Epithelial cell of alveolus of lung (primary cell): ENCODE results near the gene TRIM4. TPM values are rescaled to one million over a fixed set of nuclear protein-coding genes. Genes with fewer than 3 reads are reported as not detected.

Experiments
- total RNA-seq: library from RNA; depleted of rRNA; stranded (reverse); fragments of >200 nt; gene quantifications from 2 replicates; pipeline ENCODE4 v1.2.1, GENCODE V29; 2015

The TRIM4 gene, protein sequence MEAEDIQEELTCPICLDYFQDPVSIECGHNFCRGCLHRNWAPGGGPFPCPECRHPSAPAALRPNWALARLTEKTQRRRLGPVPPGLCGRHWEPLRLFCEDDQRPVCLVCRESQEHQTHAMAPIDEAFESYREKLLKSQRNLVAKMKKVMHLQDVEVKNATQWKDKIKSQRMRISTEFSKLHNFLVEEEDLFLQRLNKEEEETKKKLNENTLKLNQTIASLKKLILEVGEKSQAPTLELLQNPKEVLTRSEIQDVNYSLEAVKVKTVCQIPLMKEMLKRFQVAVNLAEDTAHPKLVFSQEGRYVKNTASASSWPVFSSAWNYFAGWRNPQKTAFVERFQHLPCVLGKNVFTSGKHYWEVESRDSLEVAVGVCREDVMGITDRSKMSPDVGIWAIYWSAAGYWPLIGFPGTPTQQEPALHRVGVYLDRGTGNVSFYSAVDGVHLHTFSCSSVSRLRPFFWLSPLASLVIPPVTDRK
- total RNA-seq, result 18.9 and 40.1 TPM in 2 replicates

DNA sequence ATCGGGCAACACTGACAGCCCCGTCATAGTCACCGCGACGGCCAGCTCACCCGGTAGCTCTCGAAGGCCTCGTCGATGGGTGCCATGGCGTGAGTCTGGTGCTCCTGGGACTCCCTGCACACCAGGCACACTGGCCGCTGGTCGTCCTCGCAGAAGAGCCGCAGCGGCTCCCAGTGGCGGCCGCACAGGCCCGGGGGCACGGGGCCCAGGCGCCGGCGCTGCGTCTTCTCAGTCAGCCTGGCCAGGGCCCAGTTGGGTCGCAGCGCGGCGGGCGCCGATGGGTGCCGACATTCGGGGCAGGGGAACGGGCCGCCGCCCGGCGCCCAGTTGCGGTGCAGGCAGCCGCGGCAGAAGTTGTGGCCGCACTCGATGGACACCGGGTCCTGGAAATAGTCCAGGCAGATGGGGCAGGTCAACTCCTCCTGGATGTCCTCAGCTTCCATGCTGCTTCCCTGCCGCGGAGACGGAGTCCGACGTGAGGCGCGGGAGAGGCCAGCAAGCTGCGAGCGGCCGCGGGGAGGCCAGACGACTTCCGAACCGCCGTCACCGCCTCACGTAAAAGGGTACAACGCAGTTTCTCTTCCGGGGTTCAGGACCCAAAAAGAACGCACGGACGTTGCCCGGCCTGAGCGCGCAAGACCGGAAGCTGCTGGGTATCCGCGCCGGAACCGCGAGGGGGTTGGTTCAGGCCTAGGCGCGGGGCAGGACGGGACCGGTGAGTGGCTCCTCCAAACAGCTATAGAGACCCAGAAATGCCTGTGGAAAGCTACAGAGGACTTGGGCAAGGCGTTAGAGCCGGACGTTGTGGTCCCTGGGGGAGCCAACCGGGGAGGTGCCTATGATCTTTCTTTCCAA, at the start of gene TRIM4:
TSS of gene TRIM4 (minus strand) at position 572 of the 855 bp plus-strand sequence. CDS start at position 443, 129 bp downstream.

DNA sequence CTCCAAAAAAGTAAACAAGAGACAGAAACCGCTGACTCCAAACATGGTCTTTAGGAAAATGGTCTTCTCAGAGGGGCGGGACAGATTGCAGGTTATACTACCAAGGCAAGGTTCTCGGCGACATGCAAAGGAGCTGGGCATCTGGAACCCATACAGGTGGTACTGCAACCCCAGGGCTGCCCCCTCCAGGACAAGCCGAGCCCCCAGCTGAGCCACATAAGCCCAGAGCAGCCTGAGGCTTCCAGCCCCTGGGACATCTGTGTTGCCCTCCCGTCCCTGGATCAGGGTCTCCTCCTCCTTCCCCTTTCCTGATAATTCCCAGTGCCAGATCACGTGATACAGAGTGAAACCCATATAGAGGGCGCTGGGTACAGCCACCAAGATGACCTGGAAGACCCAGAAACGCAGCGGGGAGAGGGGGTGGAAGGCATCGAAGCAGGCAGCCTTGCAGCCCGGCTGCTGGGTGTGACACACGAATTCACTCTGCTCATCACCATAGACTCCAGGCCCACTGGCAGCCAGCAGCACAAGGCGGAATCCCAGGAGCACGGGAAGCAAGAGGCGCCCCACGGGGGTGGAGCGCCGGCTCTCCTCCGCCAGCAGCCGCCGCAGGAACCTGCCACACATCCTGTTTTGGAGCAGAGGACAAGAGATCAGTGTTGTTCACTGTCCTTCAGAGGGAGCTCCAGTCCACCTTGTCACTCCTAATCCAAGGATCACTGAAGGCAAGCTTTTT, 9.8 kb upstream of the TRIM4 start, which contains the start of gene GJC3:
TSS of gene GJC3 (minus strand) at position 627 of the 736 bp plus-strand sequence. CDS start at position 627, 0 bp downstream.

DNA sequence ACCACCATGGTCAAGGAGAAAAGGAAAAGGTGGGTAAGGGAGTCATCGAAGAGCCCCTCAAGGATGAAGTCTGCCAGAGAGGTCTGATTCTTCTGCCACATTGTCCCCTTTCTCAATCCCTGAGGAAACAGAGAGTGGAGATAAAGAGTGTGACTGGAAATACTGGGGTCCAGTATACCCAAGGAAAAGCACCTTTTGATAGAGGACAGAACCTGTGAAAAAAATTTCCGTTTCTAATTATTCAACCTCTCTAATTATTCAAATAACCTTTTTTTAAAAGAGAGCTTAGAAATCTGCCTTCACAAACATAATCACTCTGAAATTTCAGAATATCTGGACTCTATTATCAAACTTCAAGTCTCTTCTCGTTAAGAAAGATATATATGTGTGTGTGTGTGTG, 42.4 kb downstream of the TRIM4 start, which contains the start of gene OR2AE1:
TSS of gene OR2AE1 (minus strand) at position 101 of the 400 bp plus-strand sequence. CDS start at position 101, 0 bp downstream.

Other genes with a start within 250 kb of the TRIM4 start
- 0.24 and 0.39 TPM in 2 replicates for gene CYP3A5, start 239.5 kb downstream of the TRIM4 start, total RNA-seq
- 0.13 and 1.0 TPM in 2 replicates for gene CYP3A7, start 184.3 kb downstream of the TRIM4 start, total RNA-seq
- not detected in 2 replicates for gene CYP3A4, start 135.3 kb downstream of the TRIM4 start, total RNA-seq
- gene CYP3A43, start 91.5 kb downstream of the TRIM4 start, total RNA-seq, result not detected in 2 replicates
- 0.39 TPM in 1 of 2 replicates, not detected in the other for gene OR2AE1, start 42.5 kb downstream of the TRIM4 start, total RNA-seq
- not detected in 2 replicates for gene GJC3, start 10.1 kb upstream of the TRIM4 start, total RNA-seq
- gene AZGP1, start 56.5 kb upstream of the TRIM4 start, total RNA-seq, result 0.40 TPM in 1 of 2 replicates, not detected in the other
- gene ZKSCAN1, start 96.1 kb upstream of the TRIM4 start, total RNA-seq, result 20.2 and 44.2 TPM in 2 replicates
- 12.5 and 18.4 TPM in 2 replicates for gene ZSCAN21, start 130.2 kb upstream of the TRIM4 start, total RNA-seq
- 16.3 and 33.9 TPM in 2 replicates for gene ZNF3, start 162.2 kb upstream of the TRIM4 start, total RNA-seq
- gene COPS6, start 169.4 kb upstream of the TRIM4 start, total RNA-seq, result 58.0 and 95.9 TPM in 2 replicates
- gene MCM7, start 181.9 kb upstream of the TRIM4 start, total RNA-seq, result 52.1 and 141 TPM in 2 replicates
- 35.6 and 38.4 TPM in 2 replicates for gene AP4M1, start 182.1 kb upstream of the TRIM4 start, total RNA-seq
- 97.1 and 107 TPM in 2 replicates for gene TAF6, start 199.8 kb upstream of the TRIM4 start, total RNA-seq
- 14.0 and 19.2 TPM in 2 replicates for gene CNPY4, start 200.1 kb upstream of the TRIM4 start, total RNA-seq
- 0.48 and 4.3 TPM in 2 replicates for gene MBLAC1, start 207.4 kb upstream of the TRIM4 start, total RNA-seq
- gene LAMTOR4, start 229.4 kb upstream of the TRIM4 start, total RNA-seq, result 139 and 189 TPM in 2 replicates
- gene TRAPPC14, start 239.2 kb upstream of the TRIM4 start, total RNA-seq, result 4.2 and 8.9 TPM in 2 replicates
- gene GAL3ST4, start 249.1 kb upstream of the TRIM4 start, total RNA-seq, result 5.6 and 9.7 TPM in 2 replicates